HepG2 (cell line): ENCODE data around the gene PSMC3IP. TPM values are rescaled to one million over a fixed set of nuclear protein-coding genes. Genes with fewer than 3 reads are reported as not detected.
A peak's percentile ranks its signal among the peaks of the same experiment; 100 is the strongest.

Source experiments
- CC2D1A ChIP-seq: sonication (generic); formaldehyde crosslinking; IDR thresholded peaks from 2 replicates; pipeline ENCODE4 v1.8.1; 2023; ENCODE audit warnings: mild to moderate bottlenecking, missing genetic modification reagents
- EZH2 ChIP-seq: conservative IDR thresholded peaks from 2 replicates; pipeline ENCODE4 v1.6.1; 2012; ENCODE audit warnings: mild to moderate bottlenecking, low read depth, low read length, moderate library complexity
- FLYWCH1 ChIP-seq: sonication (generic); formaldehyde crosslinking; IDR thresholded peaks from 2 replicates; pipeline ENCODE4 v1.8.1; 2023; ENCODE audit warnings: mild to moderate bottlenecking, missing genetic modification reagents
- KDM4B ChIP-seq: sonication (generic); formaldehyde crosslinking; IDR thresholded peaks from 2 replicates; pipeline ENCODE4 v1.4.0; 2020; ENCODE audit warnings: missing genetic modification reagents
- MZF1 ChIP-seq: sonication (generic); formaldehyde crosslinking; IDR thresholded peaks from 2 replicates; pipeline ENCODE4 v1.8.1; 2023; ENCODE audit warnings: mild to moderate bottlenecking, missing genetic modification reagents, borderline replicate concordance
- NR2C2 ChIP-seq: sonication (generic); formaldehyde crosslinking; IDR thresholded peaks from 2 replicates; pipeline ENCODE4 v1.4.0; 2020; ENCODE audit warnings: missing genetic modification reagents, mild to moderate bottlenecking, moderate library complexity, borderline replicate concordance
- RARG ChIP-seq: sonication (generic); formaldehyde crosslinking; IDR thresholded peaks from 2 replicates; pipeline ENCODE4 v1.4.0; 2020; ENCODE audit warnings: low read depth, mild to moderate bottlenecking, missing genetic modification reagents
- SALL2 ChIP-seq: sonication (generic); formaldehyde crosslinking; IDR thresholded peaks from 2 replicates; pipeline ENCODE4 v1.8.1; 2023; ENCODE audit warnings: mild to moderate bottlenecking, missing genetic modification reagents, inconsistent platforms
- SIX4 ChIP-seq: sonication (generic); formaldehyde crosslinking; IDR thresholded peaks from 2 replicates; pipeline ENCODE4 v1.4.0; 2020; ENCODE audit warnings: missing genetic modification reagents
- ZNF367 ChIP-seq: sonication (generic); formaldehyde crosslinking; IDR thresholded peaks from 2 replicates; pipeline ENCODE4 v1.4.0; 2020; ENCODE audit warnings: missing genetic modification reagents, borderline replicate concordance
- ZNF546 ChIP-seq: sonication (generic); formaldehyde crosslinking; conservative IDR thresholded peaks from 2 replicates; pipeline ENCODE4 v1.8.1; 2023; ENCODE audit warnings: mild to moderate bottlenecking, missing genetic modification reagents
- ZNF563 ChIP-seq: sonication (generic); formaldehyde crosslinking; IDR thresholded peaks from 2 replicates; pipeline ENCODE4 v1.8.0; 2022; ENCODE audit warnings: mild to moderate bottlenecking, moderate library complexity, missing genetic modification reagents
- ZNF674 ChIP-seq: sonication (generic); formaldehyde crosslinking; IDR thresholded peaks from 2 replicates; pipeline ENCODE4 v1.5.0; 2020; ENCODE audit warnings: low read depth, mild to moderate bottlenecking, missing genetic modification reagents
- ZNF776 ChIP-seq: sonication (generic); formaldehyde crosslinking; IDR thresholded peaks from 2 replicates; pipeline ENCODE4 v1.4.0; 2020; ENCODE audit warnings: mild to moderate bottlenecking, missing genetic modification reagents
- ZNF891 ChIP-seq: sonication (generic); formaldehyde crosslinking; IDR thresholded peaks from 2 replicates; pipeline ENCODE4 v1.5.0; 2020; ENCODE audit warnings: mild to moderate bottlenecking, missing genetic modification reagents
- ZSCAN30 ChIP-seq: sonication (generic); formaldehyde crosslinking; IDR thresholded peaks from 2 replicates; pipeline ENCODE4 v1.5.0; 2020; ENCODE audit warnings: mild to moderate bottlenecking, missing genetic modification reagents
- ZZZ3 ChIP-seq: sonication (generic); formaldehyde crosslinking; IDR thresholded peaks from 2 replicates; pipeline ENCODE4 v1.4.0; 2020; ENCODE audit warnings: missing genetic modification reagents, mild to moderate bottlenecking, borderline replicate concordance
- polyA plus RNA-seq, 8 experiments: library from polyadenylated mRNA; depleted of rRNA in 3 of 8; stranded (reverse) in 7 of 8; unstranded in 1 of 8; fragments of >200 nt; fragmentation: Illumina TruSeq in 4 of 8; extraction: Trizol in 4 of 8; gene quantifications; 2 replicates each; pipeline versions ENCODE4 v1.2.1 to v1.2.3, GENCODE V29; 2011 to 2016; ENCODE audit warnings: low read depth in 4 of 8, missing spikeins in 1 of 8, mixed read lengths in 1 of 8; ENCODE audit not compliant: insufficient read depth in 1 of 8
- total RNA-seq, 5 experiments: library from RNA; depleted of rRNA; stranded (reverse); fragments of >200 nt; fragmentation: Illumina TruSeq; extraction: Trizol; gene quantifications; 2 replicates each; pipeline ENCODE4 v1.2.3, GENCODE V29; 2016; ENCODE audit warnings: low read depth in 1 of 5
- TF ChIP-seq, protein P1 (sequence below): sonication (generic); formaldehyde crosslinking; conservative IDR thresholded peaks from 2 replicates; pipeline ENCODE4 v1.4.0; 2020; ENCODE audit warnings: missing genetic modification reagents
- TF ChIP-seq, protein P2 (sequence below), 2 experiments: sonication (generic) in 1 of 2; formaldehyde crosslinking in 1 of 2; IDR thresholded peaks; 2 replicates each; pipeline versions ENCODE4 v1.5.1 to v1.6.1; 2011 to 2020; ENCODE audit warnings: borderline replicate concordance in 1 of 2, low read depth in 1 of 2, low read length in 1 of 2, mild to moderate bottlenecking in 1 of 2, missing genetic modification reagents in 1 of 2, moderate library complexity in 1 of 2
- TF ChIP-seq, protein P3 (sequence below): sonication (generic); formaldehyde crosslinking; IDR thresholded peaks from 2 replicates; pipeline ENCODE4 v1.8.1; 2023; ENCODE audit warnings: missing genetic modification reagents, inconsistent platforms, borderline replicate concordance
- TF ChIP-seq, protein P4 (sequence below): sonication (generic); formaldehyde crosslinking; IDR thresholded peaks from 2 replicates; pipeline ENCODE4 v1.5.1; 2020; ENCODE audit warnings: mild to moderate bottlenecking, missing genetic modification reagents, moderate library complexity

Gene PSMC3IP
- total and polyA plus RNA-seq, 2 of the 13 experiments (the other 11 are each of a cell fraction or from before 2014, with no cell fraction given) = 6.5 to 22.4 TPM

DNA sequence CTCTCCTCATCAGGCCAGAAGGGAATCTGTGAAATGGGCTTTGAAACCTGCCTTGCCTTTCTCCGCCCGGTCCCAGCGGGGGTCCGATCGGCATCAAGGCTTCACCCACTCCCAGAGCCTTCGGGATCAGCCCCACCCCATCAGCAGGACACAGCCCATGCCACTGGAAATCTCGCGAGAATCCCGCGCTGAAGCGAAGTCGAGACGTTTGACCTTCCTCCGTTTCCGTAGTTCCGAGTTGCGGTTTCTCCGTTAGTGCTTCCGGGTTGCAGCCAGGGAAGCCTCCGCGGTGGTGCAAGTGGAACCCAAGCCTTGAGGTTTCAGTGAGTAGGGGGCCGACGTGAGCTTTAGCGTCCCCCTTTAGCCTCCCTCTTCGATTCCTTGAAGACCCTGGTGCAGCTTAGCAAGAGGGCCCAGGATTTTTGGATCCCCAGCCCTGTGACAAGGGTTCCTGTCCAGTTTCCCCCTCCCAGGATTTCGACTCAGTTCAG lies 15.6 kb downstream of the PSMC3IP start, which contains the start of gene COASY (continued):
- peak; percentile 80; the same call in 1 of the 2 replicates for TF ChIP-seq ZZZ3 (CRISPR knock-in tag)
- no peak for TF ChIP-seq FLYWCH1 (CRISPR knock-in tag)
- TF ChIP-seq ZNF674 (CRISPR knock-in tag) = no peak; the same call in 1 of the 2 replicates
- TF ChIP-seq ZNF563 (CRISPR knock-in tag) = 0 out of 2 replicates have a peak, but pooled peaks have one; percentile 64
- no peak for TF ChIP-seq ZSCAN30
- 0 out of 2 replicates have a peak, but pooled peaks have one; percentile 24 for TF ChIP-seq ZNF546 (CRISPR knock-in tag)
- no peak for TF ChIP-seq ZNF776 (CRISPR knock-in tag)
- peak; percentile 81 for TF ChIP-seq SIX4 (CRISPR knock-in tag)
- TF ChIP-seq NR2C2 (CRISPR knock-in tag) = peak; percentile 100
- TF ChIP-seq RARG (CRISPR knock-in tag) = peak; percentile 83; the same call in 1 of the 2 replicates
- TF ChIP-seq ZNF891 (CRISPR knock-in tag) = peak; percentile 80
- TF ChIP-seq CC2D1A (CRISPR knock-in tag) = no peak
- no peak for TF ChIP-seq EZH2
- TF ChIP-seq, protein P1, sequence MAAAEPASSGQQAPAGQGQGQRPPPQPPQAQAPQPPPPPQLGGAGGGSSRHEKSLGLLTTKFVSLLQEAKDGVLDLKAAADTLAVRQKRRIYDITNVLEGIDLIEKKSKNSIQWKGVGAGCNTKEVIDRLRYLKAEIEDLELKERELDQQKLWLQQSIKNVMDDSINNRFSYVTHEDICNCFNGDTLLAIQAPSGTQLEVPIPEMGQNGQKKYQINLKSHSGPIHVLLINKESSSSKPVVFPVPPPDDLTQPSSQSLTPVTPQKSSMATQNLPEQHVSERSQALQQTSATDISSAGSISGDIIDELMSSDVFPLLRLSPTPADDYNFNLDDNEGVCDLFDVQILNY (CRISPR knock-in tag) = no peak; the same call in 1 of the 2 replicates
- peak; percentile 33; the same call in 1 of the 2 replicates for TF ChIP-seq ZNF367 (CRISPR knock-in tag)
- peak; percentile 73; the same call in 1 of the 2 replicates for TF ChIP-seq KDM4B (CRISPR knock-in tag)
- TF ChIP-seq, protein P2, sequence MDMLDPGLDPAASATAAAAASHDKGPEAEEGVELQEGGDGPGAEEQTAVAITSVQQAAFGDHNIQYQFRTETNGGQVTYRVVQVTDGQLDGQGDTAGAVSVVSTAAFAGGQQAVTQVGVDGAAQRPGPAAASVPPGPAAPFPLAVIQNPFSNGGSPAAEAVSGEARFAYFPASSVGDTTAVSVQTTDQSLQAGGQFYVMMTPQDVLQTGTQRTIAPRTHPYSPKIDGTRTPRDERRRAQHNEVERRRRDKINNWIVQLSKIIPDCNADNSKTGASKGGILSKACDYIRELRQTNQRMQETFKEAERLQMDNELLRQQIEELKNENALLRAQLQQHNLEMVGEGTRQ (IDR thresholded peaks at IDR 0.05; ENCODE audit: low read depth, low read length) = 0 out of 2 replicates have a peak, but pooled peaks have one; percentile 3
- TF ChIP-seq, protein P2 (CRISPR knock-in tag; IDR thresholded peaks at IDR 0.05; ENCODE audit: borderline replicate concordance) = no peak; the same call in 1 of the 2 replicates
- TF ChIP-seq, protein P3, sequence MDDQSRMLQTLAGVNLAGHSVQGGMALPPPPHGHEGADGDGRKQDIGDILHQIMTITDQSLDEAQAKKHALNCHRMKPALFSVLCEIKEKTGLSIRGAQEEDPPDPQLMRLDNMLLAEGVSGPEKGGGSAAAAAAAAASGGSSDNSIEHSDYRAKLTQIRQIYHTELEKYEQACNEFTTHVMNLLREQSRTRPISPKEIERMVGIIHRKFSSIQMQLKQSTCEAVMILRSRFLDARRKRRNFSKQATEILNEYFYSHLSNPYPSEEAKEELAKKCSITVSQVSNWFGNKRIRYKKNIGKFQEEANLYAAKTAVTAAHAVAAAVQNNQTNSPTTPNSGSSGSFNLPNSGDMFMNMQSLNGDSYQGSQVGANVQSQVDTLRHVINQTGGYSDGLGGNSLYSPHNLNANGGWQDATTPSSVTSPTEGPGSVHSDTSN (CRISPR knock-in tag) = no peak
- no peak for TF ChIP-seq MZF1 (CRISPR knock-in tag)
- TF ChIP-seq SALL2 (CRISPR knock-in tag) = peak; percentile 20; the same call in 1 of the 2 replicates
- TF ChIP-seq, protein P4, sequence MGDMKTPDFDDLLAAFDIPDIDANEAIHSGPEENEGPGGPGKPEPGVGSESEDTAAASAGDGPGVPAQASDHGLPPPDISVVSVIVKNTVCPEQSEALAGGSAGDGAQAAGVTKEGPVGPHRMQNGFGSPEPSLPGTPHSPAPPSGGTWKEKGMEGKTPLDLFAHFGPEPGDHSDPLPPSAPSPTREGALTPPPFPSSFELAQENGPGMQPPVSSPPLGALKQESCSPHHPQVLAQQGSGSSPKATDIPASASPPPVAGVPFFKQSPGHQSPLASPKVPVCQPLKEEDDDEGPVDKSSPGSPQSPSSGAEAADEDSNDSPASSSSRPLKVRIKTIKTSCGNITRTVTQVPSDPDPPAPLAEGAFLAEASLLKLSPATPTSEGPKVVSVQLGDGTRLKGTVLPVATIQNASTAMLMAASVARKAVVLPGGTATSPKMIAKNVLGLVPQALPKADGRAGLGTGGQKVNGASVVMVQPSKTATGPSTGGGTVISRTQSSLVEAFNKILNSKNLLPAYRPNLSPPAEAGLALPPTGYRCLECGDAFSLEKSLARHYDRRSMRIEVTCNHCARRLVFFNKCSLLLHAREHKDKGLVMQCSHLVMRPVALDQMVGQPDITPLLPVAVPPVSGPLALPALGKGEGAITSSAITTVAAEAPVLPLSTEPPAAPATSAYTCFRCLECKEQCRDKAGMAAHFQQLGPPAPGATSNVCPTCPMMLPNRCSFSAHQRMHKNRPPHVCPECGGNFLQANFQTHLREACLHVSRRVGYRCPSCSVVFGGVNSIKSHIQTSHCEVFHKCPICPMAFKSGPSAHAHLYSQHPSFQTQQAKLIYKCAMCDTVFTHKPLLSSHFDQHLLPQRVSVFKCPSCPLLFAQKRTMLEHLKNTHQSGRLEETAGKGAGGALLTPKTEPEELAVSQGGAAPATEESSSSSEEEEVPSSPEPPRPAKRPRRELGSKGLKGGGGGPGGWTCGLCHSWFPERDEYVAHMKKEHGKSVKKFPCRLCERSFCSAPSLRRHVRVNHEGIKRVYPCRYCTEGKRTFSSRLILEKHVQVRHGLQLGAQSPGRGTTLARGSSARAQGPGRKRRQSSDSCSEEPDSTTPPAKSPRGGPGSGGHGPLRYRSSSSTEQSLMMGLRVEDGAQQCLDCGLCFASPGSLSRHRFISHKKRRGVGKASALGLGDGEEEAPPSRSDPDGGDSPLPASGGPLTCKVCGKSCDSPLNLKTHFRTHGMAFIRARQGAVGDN (CRISPR knock-in tag) = peak; percentile 89
